ENCODE data around the gene RASSF5.
"Not testable (repeated sequence)": the region's sequence is repeated elsewhere in the genome, so short reads cannot be mapped to it uniquely, and the experiment has no call there.

RASSF5 gene

DNA sequence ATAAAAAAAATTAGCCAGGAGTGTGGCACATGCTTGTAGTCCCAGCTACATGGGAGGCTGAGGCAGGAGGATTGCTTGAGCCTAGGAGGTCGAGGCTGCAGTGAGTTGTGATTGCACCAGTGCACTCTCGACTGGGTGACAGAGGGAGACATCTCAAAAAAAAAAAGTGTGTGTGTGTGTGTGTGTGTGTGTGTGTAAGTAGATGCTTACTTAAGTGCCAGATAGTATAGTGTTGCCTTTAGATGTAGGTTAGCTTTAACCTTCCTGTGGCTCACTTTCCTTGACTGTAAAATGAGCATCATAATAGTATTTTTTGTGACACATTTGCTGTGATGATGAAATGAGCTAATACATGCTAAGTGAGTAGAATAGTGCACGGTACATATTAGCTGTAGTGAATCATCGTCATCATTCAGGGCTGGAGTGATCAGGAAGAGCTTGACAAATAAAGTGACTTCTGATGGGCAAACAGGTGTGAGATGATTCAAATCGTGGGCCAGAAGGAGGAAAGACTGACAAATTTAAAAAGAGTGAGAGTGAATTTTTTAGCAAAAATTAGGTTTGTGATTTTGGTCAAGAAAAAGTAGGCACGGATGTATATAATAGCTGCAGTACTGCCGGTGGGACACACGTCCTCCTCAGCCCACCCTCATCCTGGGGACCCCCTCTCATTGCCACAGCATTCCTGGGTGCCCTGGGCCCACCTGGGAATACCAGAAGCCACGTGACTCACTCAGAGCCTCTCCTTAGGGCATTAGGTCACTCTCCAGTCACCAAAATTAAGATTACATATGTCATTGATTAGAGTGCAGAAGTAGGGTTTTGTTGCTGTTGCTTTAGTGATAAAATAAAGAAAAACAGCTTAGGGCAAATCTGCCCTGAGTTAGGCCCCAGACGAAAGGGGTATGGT is 71.0 kb downstream of the RASSF5 start:
- ChIA-PET CTCF (interaction anchor here (1.1 to 16.6 kb wide), 13 partner anchors 8 to 116 kb away, joined by 3 to 568 read pairs (median 5); partner anchors contain the start of genes EIF2D and RASSF5), POLR2A (no interaction called here)
- no peak overlapping the region for H3K4me3 ChIP-seq (ENCODE audit: low read depth, low read length)
- DNase-seq (ENCODE audit: low read depth, low spot score): no peak
- TF ChIP-seq, protein P1, sequence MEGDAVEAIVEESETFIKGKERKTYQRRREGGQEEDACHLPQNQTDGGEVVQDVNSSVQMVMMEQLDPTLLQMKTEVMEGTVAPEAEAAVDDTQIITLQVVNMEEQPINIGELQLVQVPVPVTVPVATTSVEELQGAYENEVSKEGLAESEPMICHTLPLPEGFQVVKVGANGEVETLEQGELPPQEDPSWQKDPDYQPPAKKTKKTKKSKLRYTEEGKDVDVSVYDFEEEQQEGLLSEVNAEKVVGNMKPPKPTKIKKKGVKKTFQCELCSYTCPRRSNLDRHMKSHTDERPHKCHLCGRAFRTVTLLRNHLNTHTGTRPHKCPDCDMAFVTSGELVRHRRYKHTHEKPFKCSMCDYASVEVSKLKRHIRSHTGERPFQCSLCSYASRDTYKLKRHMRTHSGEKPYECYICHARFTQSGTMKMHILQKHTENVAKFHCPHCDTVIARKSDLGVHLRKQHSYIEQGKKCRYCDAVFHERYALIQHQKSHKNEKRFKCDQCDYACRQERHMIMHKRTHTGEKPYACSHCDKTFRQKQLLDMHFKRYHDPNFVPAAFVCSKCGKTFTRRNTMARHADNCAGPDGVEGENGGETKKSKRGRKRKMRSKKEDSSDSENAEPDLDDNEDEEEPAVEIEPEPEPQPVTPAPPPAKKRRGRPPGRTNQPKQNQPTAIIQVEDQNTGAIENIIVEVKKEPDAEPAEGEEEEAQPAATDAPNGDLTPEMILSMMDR (IDR thresholded peaks at IDR 0.05; ENCODE audit: insufficient read depth, low read length, missing control alignments): no peak

DNA sequence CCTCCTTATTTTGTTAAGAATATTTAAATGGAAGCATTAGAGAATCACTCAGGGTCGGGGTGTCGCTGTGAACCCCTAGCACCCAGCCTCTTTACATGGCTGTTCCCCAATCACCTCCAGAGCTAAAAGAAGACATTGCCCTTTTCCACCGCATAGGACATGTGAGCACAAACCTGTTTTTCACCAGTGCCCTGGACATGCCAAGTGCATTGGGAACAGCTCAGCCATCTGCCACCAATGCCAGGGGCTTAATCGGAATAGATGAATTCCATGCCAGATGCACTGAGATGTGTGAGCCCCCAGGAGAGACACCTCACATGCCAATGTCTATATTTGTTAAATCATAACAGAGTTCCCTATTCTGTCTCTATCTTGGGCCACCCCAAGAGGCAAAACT is 71.6 kb downstream of the RASSF5 start:
- no peak for DNase-seq (ENCODE audit: low read depth, low spot score)
- ChIA-PET POLR2A (no interaction called here), CTCF (interaction anchor here (1.1 to 16.6 kb wide), 9 partner anchors 7 to 117 kb away, joined by 3 to 568 read pairs (median 6); partner anchors contain the start of genes EIF2D and RASSF5)
- H3K4me3 ChIP-seq (ENCODE audit: low read depth, low read length): no peak overlapping the region
- TF ChIP-seq, protein P1 (IDR thresholded peaks at IDR 0.05; ENCODE audit: insufficient read depth, low read length, missing control alignments): no peak

DNA sequence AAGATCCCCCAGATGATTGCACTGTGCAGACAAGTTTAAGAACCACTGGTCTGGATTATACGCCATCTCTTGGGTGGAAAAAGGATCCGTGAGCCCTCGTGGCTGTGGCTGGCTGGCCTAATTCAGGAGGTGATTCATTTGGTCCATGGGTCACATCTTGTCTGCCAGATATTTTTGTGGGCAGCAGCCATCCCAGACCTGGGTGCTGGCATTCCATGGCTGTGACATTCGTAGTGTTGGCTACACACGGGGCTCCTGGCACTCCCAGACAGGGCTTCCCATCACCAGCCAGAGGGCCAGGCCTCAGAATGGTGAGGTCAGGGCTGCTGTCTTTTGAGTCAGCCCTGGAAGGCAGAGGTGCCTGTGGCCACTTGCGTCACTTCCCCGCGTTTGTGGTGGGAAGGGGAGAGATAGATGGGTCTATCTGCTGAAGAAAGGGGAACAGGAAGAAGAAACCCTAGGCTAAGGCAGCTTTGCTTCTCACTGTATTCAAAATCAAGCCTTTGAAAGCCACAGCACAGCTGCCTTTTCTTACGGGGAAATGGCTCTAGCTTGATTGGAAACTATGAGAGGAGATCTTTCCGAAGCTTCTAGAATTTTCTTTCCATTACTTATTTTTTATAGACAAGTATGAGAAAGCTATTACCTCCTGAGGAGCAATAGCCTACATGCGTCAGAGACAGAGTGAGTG is 72.6 kb downstream of the RASSF5 start:
- no peak overlapping the region for H3K4me3 ChIP-seq (ENCODE audit: low read depth, low read length)
- CTCF ChIA-PET: interaction anchor here (0.9 to 16.6 kb wide), 9 partner anchors 6 to 101 kb away, joined by 3 to 568 read pairs (median 7); partner anchors contain the start of genes EIF2D and RASSF5
- TF ChIP-seq, protein P1 (IDR thresholded peaks at IDR 0.05; ENCODE audit: insufficient read depth, low read length, missing control alignments): no peak
- POLR2A ChIA-PET: no interaction called here
- no peak for DNase-seq (ENCODE audit: low read depth, low spot score)

DNA sequence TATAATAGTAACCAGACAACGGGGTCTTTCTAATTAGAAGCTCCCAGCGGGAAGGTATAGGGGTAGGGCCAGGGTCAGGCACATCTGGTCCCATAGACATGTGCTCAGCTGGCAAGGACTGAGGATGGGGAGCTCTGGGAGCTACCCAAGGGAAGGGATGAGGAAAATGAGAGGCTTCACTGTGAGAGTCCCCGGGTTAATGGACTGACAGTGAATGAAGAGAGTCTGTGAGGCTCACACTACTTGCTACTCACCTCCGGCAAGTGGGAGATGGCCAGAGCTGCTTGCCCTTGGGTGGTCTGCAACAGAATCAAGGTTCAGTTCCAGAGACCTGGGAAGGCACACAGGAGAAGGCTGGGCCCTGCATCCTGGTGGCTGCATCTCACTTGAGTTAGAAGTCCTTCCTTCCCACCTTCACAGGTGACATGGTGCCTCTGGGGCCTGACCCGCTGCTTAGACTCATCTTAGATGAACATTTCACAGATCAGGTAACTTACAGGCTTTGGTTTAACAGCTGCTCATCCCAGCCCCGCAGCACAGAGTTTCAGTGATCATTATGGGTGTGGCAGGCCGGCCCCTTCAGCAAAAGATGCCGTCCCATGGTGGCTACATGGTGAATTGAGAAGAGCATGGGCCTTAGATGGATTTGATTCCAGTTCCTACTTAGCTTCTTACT is 73.2 kb downstream of the RASSF5 start:
- ChIA-PET POLR2A (no interaction called here), CTCF (interaction anchor here (0.9 to 16.6 kb wide), 11 partner anchors 8 to 579 kb away, joined by 3 to 568 read pairs (median 6); partner anchors contain the start of gene RASSF5)
- TF ChIP-seq, protein P1 (IDR thresholded peaks at IDR 0.05; ENCODE audit: insufficient read depth, low read length, missing control alignments): no peak
- no peak overlapping the region for H3K4me3 ChIP-seq (ENCODE audit: low read depth, low read length)
- DNase-seq (ENCODE audit: low read depth, low spot score): no peak

DNA sequence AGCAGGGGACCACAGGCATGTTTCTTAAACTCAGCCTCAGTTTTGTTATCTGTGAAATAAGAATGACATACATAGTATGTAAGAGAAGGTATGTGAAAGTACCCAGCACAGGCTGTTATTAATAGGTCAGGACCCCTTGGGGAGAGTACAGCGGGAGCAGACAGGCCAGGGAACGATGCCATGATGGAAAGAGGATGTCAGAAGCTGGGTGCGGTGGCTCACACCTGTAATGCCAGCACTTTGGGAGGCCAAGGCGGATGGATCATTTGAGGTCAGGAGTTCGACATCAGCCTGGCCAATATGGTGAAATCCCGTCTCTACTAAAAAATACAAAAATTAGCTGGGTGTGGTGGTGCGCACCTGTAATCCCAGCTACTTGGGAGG is 73.8 kb downstream of the RASSF5 start:
- H3K4me3 ChIP-seq (ENCODE audit: low read depth, low read length); DNase-seq (ENCODE audit: low read depth, low spot score); POLR2A ChIA-PET: not testable (repeated sequence)
- CTCF ChIA-PET: interaction anchor here (0.7 to 16.6 kb wide), 10 partner anchors 13 to 580 kb away, joined by 3 to 568 read pairs (median 4); partner anchors contain the start of gene RASSF5

DNA sequence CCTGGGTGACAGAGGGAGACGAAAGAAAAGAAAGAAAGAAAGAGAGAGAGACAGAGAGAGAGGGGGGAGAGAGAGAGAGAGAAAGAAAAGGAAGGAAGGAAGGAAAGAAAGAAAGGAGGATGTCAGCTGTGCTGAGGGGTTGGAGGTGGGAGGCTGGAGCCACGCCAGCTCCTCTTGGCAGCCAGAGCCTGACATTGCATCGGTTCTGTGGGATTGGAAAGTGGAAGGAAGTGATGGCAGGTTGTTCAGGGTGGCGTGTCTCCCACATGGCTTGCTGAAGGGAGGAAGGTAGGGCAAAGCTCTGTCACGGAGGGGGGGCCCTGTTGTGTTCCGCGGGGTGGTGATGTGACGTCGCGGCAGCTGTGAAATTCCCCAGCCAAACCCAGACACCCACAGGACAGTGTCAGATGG is 74.2 kb downstream of the RASSF5 start:
- CTCF ChIA-PET: interaction anchor here (0.7 to 16.6 kb wide), 11 partner anchors 12 to 580 kb away, joined by 3 to 568 read pairs (median 4); partner anchors contain the start of gene RASSF5

More for the DNA sequence above, 74.2 kb downstream of the RASSF5 start:
- TF ChIP-seq, protein P1 (IDR thresholded peaks at IDR 0.05; ENCODE audit: insufficient read depth, low read length, missing control alignments): no peak
- no peak for DNase-seq (ENCODE audit: low read depth, low spot score)
- no peak overlapping the region for H3K4me3 ChIP-seq (ENCODE audit: low read depth, low read length)
- POLR2A ChIA-PET: no interaction called here

All from AG04449 (cell line).